Activated CD4-positive, alpha-beta T cell treated with anti-CD3 and anti-CD28 coated beads, Interleukin-2, amount 10 ng/mL, durations not matched to agents 7 days and 5 days (primary cell): ENCODE results near the gene TGFBI. TPM values are rescaled to one million over a fixed set of nuclear protein-coding genes. Genes with fewer than 3 reads are reported as not detected.

Experiments used
- CTCF ChIA-PET: fragments of 350-600 bp; sonication (Branson Sonifier 250); formaldehyde crosslinking; loops from one replicate; lab custom pipeline; 2021; ENCODE audit warnings: antibody characterized with exemption; lab: Charles Lee
- POLR2A ChIA-PET: fragments of 350-600 bp; sonication (Branson Sonifier 250); formaldehyde crosslinking; loops from one replicate; lab custom pipeline; 2021; ENCODE audit warnings: antibody characterized with exemption; lab: Charles Lee
- DNase-seq: peaks from one replicate; pipeline ENCODE4 v3.0.0-alpha.2; 2020
- H3K27ac Mint-ChIP-seq: one replicate; pipeline ENCODE4 v1.8.0; 2021; ENCODE audit warnings: mild to moderate bottlenecking, moderate library complexity, mixed read lengths
- H3K27me3 Mint-ChIP-seq: one replicate; pipeline ENCODE4 v1.8.0; 2021; ENCODE audit warnings: mixed read lengths
- H3K36me3 Mint-ChIP-seq: one replicate; pipeline ENCODE4 v1.8.0; 2021; ENCODE audit warnings: low read depth, mixed read lengths
- H3K4me1 Mint-ChIP-seq: one replicate; pipeline ENCODE4 v1.8.0; 2021; ENCODE audit warnings: mixed read lengths
- H3K4me3 Mint-ChIP-seq: one replicate; pipeline ENCODE4 v1.8.0; 2021; ENCODE audit warnings: mild to moderate bottlenecking, moderate library complexity, mixed read lengths
- H3K9me3 Mint-ChIP-seq: one replicate; pipeline ENCODE4 v1.8.0; 2021; ENCODE audit warnings: mixed read lengths
- total RNA-seq, 2 experiments: library from RNA; stranded (reverse); gene quantifications; one replicate each; pipeline ENCODE4 v1.2.3, GENCODE V29; 2021

TGFBI gene
- total RNA-seq, 2 experiments from 2014 or later: 0.10 to 0.27 TPM

GRCh38 chr5:136106351-136107031 is 77.7 kb downstream of the TGFBI start:
- Mint-ChIP-seq H3K9me3 (no peaks in the 10 kb centered on the region), H3K4me3 (no peak overlapping the region), H3K27me3 (peaks cover 5% of the 10 kb centered on the region), H3K27ac (no peak overlapping the region), H3K36me3 (no peaks in the 10 kb centered on the region), H3K4me1 (no peaks in the 10 kb centered on the region)
- no peak for DNase-seq
- ChIA-PET CTCF (no interaction called here), POLR2A (no interaction called here)

GRCh38 chr5:136108180-136108611 is 79.4 kb downstream of the TGFBI start:
- Mint-ChIP-seq H3K36me3 (no peaks in the 10 kb centered on the region), H3K9me3 (no peaks in the 10 kb centered on the region), H3K4me1 (no peaks in the 10 kb centered on the region), H3K4me3 (no peak overlapping the region), H3K27ac (no peak overlapping the region), H3K27me3 (peaks cover 7% of the 10 kb centered on the region)
- DNase-seq: no peak
- POLR2A ChIA-PET: no interaction called here
- CTCF ChIA-PET: no interaction called here

GRCh38 chr5:136108766-136109165 is 80.0 kb downstream of the TGFBI start:
- H3K4me1 Mint-ChIP-seq: no peaks in the 10 kb centered on the region
- no peaks in the 10 kb centered on the region for H3K9me3 Mint-ChIP-seq
- ChIA-PET POLR2A (no interaction called here), CTCF (no interaction called here)
- H3K4me3 Mint-ChIP-seq: no peak overlapping the region
- no peak for DNase-seq
- H3K27me3 Mint-ChIP-seq: peaks cover 7% of the 10 kb centered on the region
- no peak overlapping the region for H3K27ac Mint-ChIP-seq
- no peaks in the 10 kb centered on the region for H3K36me3 Mint-ChIP-seq

GRCh38 chr5:136109453-136110135 is 80.8 kb downstream of the TGFBI start:
- Mint-ChIP-seq H3K27ac (no peak overlapping the region), H3K9me3 (no peaks in the 10 kb centered on the region), H3K4me1 (no peaks in the 10 kb centered on the region), H3K27me3 (peaks cover 7% of the 10 kb centered on the region), H3K4me3 (no peak overlapping the region), H3K36me3 (no peaks in the 10 kb centered on the region)
- ChIA-PET POLR2A (no interaction called here), CTCF (no interaction called here)
- DNase-seq: no peak

Other genes starting within 250 kb of the TGFBI start
- not detected for gene SLC25A48, start 194.3 kb upstream of the TGFBI start, total RNA-seq
- not detected for gene IL9, start 133.1 kb upstream of the TGFBI start, total RNA-seq
- not detected for gene LECT2, start 74.0 kb upstream of the TGFBI start, total RNA-seq
- 1 to 10 TPM; 8.6 to 9.3 TPM for gene SMAD5, start 103.9 kb downstream of the TGFBI start, total RNA-seq
- gene SMIM32, start 164.2 kb downstream of the TGFBI start, total RNA-seq: not detected